GM19455 (cell line): ENCODE measurements around the gene CCNB2.
A peak's percentile ranks its signal among the peaks of the same experiment; 100 is the strongest.
"Not testable (repeated sequence)": the region's sequence is repeated elsewhere in the genome, so short reads cannot be mapped to it uniquely, and the experiment has no call there.

Experiments
- ATAC-seq: cut with Tn5 transposase; IDR thresholded peaks from one replicate; pipeline ENCODE4 v1.9.1; 2021; ENCODE audit not compliant: unreplicated experiment

Gene CCNB2

DNA sequence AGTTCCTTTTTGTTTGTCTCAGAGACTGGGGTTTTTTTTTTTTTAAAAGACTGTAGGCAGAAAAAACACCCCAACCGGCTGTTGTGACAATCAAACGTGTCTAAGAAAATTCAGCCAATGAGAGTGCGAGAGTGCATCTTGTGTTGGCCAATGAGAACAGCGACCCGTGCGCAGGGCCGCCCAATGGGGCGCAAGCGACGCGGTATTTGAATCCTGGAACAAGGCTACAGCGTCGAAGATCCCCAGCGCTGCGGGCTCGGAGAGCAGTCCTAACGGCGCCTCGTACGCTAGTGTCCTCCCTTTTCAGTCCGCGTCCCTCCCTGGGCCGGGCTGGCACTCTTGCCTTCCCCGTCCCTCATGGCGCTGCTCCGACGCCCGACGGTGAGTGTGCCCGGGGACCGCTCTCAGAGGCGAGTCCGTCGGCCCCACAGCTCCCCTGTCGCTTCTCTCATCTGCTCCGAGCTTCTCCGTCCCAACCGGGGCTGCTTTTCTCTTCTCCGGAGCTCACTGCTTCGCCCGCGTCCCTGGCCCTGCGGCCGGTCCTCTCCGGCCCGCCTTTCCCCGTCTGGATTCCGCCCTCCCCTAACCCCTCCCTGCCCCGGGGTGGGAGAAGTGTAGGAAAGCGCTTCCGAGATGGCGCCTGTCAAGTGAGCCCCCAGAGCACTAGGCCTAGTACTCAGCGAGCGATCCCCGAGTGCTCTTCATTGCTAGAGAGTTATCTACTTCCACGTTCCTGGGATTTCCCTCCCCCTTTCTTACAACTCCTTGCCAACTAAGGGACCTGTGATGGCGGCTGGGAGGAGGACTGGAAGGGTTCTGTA is at the start of gene CCNB2:
CCNB2 (plus strand) TSS at position 235 of the 821 bp plus-strand sequence; CDS start at position 358, 123 bp downstream.
- peak; percentile 99 for ATAC-seq

DNA sequence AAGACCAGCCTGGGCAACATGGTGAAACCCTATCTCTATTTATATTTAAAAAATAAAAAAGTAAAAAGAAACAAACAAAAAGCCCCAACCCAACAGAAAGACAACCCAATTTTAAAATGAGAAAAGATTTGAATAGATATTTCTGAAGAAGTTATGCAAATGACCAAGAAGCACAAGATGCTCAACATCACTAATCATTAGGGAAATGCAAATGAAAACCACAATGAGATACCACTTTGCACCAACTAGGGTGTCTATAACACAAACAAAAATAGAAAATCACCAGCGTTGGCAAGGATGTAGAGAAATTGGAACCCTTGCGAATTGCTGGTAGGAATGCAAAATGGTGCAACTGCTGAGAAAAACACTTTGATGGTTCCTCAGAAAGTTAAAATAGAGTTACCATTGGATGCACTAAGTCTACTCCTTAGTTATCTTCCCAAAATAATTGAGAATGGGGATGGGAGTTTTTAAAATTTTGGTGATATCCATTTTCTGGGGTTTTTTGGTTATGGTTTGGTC is 45.8 kb upstream of the CCNB2 start:
- no peak for ATAC-seq

GRCh38 chr15:59060348-59060747 is 44.6 kb upstream of the CCNB2 start:
- no peak for ATAC-seq

DNA sequence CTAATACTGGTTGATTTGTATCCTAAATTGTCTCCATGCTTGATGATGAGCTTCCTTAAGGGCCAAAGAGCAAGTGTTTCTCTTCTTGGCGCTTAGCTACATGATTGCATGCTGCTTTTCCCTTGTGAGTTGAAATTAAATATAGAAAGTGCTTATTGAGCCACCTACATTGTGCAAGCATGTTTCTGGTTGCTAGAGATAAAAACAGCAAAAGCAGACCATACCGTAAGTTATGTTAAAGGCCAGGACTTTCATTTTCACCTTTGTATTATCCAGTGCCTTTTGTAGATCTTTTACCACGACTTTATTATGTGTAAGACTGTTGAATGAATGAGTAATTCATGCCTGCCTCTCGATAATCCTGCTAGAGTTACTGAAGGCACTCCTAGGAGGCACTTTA is 41.9 kb upstream of the CCNB2 start:
- ATAC-seq: no peak

DNA sequence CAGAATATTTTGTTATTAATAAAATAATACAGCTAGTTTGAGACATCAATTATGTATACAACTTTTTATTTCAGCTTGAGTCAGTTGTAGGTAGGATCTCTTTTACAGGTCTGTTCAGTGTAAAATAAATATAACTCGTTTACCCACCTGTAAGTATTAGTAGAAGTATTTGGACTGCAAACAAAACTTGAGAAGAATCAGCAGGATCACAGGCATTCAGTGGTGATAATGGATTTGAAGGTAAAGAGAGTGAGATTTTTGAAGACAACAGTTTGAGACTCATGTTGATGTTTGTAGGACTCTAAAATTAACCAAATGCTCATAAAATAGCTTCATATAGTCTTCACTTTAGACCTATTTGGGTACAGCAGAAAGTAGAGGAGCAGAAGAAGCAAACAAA is 35.5 kb upstream of the CCNB2 start:
- ATAC-seq: no peak

GRCh38 chr15:59074607-59075006 is 30.3 kb upstream of the CCNB2 start:
- no peak for ATAC-seq

GRCh38 chr15:59087731-59088130 is 17.2 kb upstream of the CCNB2 start:
- ATAC-seq: no peak

GRCh38 chr15:59094077-59094476 is 10.9 kb upstream of the CCNB2 start:
- no peak for ATAC-seq

- ATAC-seq: no peak
Measured at GRCh38 chr15:59096429-59096828, 8.5 kb upstream of the CCNB2 start.

- ATAC-seq: no peak
Measured at GRCh38 chr15:59099162-59099685, 5.7 kb upstream of the CCNB2 start.

GRCh38 chr15:59104602-59104911 is 389 bp upstream of the CCNB2 start:
- ATAC-seq: peak; percentile 33

DNA sequence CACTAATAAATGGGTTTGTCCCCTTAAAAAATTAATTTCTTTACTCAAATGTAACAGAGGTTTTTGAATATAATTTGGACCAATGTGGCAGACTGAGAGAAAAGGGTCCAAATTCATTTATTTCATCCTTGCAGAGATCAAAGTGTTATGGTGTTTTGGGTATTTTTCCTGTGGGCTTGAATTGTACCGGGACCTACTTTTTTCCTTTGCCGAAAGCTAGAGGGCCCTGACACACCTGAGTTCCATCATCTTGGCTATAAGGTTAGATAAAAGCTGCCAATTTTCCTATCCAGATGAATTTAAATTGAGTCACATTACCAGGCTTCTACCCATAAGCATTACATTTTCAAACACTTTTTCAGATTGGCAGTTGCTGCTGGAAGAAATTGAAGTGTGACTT is 908 bp downstream of the CCNB2 start:
- ATAC-seq: no peak

GRCh38 chr15:59111251-59111650 is 6.3 kb downstream of the CCNB2 start:
- ATAC-seq: no peak

- ATAC-seq: no peak
Measured at GRCh38 chr15:59115047-59115446, 10.1 kb downstream of the CCNB2 start.

DNA sequence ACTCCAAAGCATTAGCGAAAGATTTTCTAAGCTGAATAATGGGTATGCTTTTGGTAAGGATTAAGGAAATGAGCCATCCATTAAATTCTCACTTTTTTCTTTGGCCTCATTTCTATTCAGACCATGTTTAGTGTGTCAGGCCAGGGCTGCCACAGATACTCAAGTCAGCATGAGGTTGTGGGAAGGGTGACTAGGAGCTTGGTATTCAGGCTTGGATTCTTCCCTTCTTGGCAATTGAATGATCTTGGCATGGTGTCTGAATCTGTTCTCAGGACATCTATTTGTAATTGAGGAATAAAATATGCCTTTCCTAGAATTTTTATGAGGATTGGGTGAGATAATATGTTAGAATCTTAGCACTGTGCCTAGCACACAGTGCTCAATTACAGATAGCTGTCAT is 11.2 kb downstream of the CCNB2 start:
- ATAC-seq: no peak

GRCh38 chr15:59116771-59117170 is 11.8 kb downstream of the CCNB2 start:
- ATAC-seq: no peak

GRCh38 chr15:59119625-59120024 is 14.7 kb downstream of the CCNB2 start:
- ATAC-seq: no peak

DNA sequence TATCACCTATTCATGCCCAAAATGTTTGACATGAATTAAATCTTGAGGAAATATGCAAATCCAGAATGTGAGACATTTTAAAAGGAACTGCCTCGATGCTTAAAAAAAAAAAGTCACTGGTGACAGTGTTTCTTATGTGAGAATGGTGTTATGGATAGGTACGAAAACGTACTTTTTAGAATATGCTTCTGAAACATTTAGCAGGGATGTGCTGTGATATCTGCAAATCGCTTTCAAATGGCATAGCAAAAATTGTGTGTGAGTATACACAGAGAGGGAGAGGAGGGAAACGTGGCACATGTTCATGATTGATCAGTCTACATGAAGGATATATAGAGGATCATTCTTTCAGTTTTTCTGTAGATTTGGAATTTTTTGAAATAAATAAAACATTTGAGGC is 16.0 kb downstream of the CCNB2 start:
- ATAC-seq: no peak

GRCh38 chr15:59124261-59124660 is 19.3 kb downstream of the CCNB2 start:
- ATAC-seq: no peak

DNA sequence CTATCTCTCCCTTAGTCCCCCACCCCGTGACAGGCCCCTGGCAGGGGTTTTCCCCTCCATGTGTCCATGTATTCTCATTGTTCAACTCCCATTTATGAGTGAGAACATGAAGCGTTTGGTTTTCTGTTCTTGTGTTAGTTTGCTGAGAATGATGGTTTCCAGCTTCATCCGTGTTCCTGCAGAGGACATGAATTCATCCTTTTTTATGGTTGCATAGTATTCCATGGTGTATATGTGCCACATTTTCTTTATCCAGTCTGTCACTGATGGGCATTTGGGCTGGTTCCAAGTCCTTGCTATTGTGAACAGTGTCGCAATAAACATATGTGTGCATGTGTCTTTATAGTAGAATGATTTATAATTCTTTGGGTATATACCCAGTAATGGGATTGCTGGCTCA is 20.7 kb downstream of the CCNB2 start:
- not testable (repeated sequence) for ATAC-seq

GRCh38 chr15:59127255-59127654 is 22.3 kb downstream of the CCNB2 start:
- ATAC-seq: not testable (repeated sequence)

DNA sequence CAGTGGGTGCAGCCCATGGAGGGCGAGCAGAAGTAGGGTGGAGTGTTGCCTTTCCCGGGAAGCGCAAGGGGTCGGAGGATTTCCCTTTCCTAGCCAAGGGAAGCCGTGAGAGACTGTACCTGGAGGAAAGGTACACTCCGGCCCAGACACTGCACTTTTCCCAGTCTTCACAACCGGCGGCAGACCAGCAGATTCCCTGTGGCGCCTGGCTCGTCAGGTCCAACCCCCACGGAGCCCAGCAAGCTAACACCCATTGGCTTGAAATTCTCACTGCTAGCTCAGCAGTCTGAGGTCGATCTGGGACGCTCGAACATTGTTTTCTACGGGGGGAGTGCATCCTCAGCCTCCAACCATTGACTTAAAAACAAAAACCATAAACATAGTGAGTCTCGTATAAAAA is 26.5 kb downstream of the CCNB2 start:
- ATAC-seq: no peak
